Osteoblast (primary cell): Measurements from ENCODE around the gene ACACA. TPM values are rescaled to one million over a fixed set of nuclear protein-coding genes. Genes with fewer than 3 reads are reported as not detected.

Experiments
- DNase-seq: peaks from one replicate; pipeline ENCODE4 v3.0.0; 2011; ENCODE audit warnings: low spot score, mixed read lengths; ENCODE audit not compliant: insufficient read length; ENCODE audit errors: missing footprints
- H2AFZ ChIP-seq: 2 replicates; pipeline ENCODE4 v1.6.0; 2011; ENCODE audit warnings: mild to moderate bottlenecking, low read length
- H3K27ac ChIP-seq: 2 replicates; pipeline ENCODE4 v1.5.1; 2011; ENCODE audit warnings: mild to moderate bottlenecking, low read depth, low read length, moderate library complexity
- H3K27me3 ChIP-seq: 2 replicates; pipeline ENCODE4 v1.6.0; 2012; ENCODE audit warnings: mild to moderate bottlenecking, control low read depth, inconsistent platforms, low read length, moderate library complexity; ENCODE audit not compliant: insufficient read depth
- H3K36me3 ChIP-seq: 2 replicates; pipeline ENCODE4 v1.5.1; 2011; ENCODE audit warnings: mild to moderate bottlenecking, low read length, control low read depth, moderate library complexity; ENCODE audit not compliant: insufficient read depth
- H3K4me1 ChIP-seq: 2 replicates; pipeline ENCODE4 v1.5.1; 2011; ENCODE audit warnings: mild to moderate bottlenecking, low read length, control low read depth, moderate library complexity; ENCODE audit not compliant: insufficient read depth
- H3K4me2 ChIP-seq: 2 replicates; pipeline ENCODE4 v1.6.0; 2011; ENCODE audit warnings: mild to moderate bottlenecking, low read length; ENCODE audit not compliant: insufficient read depth
- H3K4me3 ChIP-seq: fragments of 200-600 bp; sonication (generic); 3 replicates; pipeline ENCODE4 v1.5.1; 2012; ENCODE audit warnings: mild to moderate bottlenecking, low read length, inconsistent platforms; ENCODE audit not compliant: insufficient read depth
- H3K79me2 ChIP-seq: 2 replicates; pipeline ENCODE4 v1.6.0; 2012; ENCODE audit warnings: mild to moderate bottlenecking, low read length, control low read depth, inconsistent platforms; ENCODE audit not compliant: insufficient read depth
- H3K9me3 ChIP-seq: 2 replicates; pipeline ENCODE4 v1.5.1; 2011; ENCODE audit warnings: low read depth, low read length, control low read depth
- H4K20me1 ChIP-seq: 2 replicates; pipeline ENCODE4 v1.6.0; 2012; ENCODE audit warnings: mild to moderate bottlenecking, low read length, control low read depth; ENCODE audit not compliant: insufficient read depth
- CTCF ChIP-seq: IDR thresholded peaks from 2 replicates; pipeline ENCODE4 v1.5.1; 2011; ENCODE audit warnings: mild to moderate bottlenecking, low read depth, low read length, moderate library complexity; ENCODE audit errors: extremely low read depth
- total RNA-seq: library from RNA; depleted of rRNA; stranded (reverse); fragments of >200 nt; gene quantifications from 2 replicates; pipeline ENCODE4 v1.2.3, GENCODE V29; 2012

Gene ACACA
- total RNA-seq, 1 donor, result 78.9 TPM

- no peaks in the 10 kb centered on the region for H3K4me1 ChIP-seq
- H3K4me3 ChIP-seq, result no peak overlapping the region
- no peak overlapping the region for H2AFZ ChIP-seq
- no peak overlapping the region for H3K4me2 ChIP-seq
- TF ChIP-seq CTCF, result no peak
- no peaks in the 10 kb centered on the region for H3K9me3 ChIP-seq
- no peak for DNase-seq
- H3K36me3 ChIP-seq, result peaks cover 19% of the 10 kb centered on the region
- no peaks in the 10 kb centered on the region for H3K27me3 ChIP-seq
- H3K27ac ChIP-seq, result no peak overlapping the region
- no peaks in the 10 kb centered on the region for H3K79me2 ChIP-seq
- no peaks in the 10 kb centered on the region for H4K20me1 ChIP-seq
Measured at GRCh38 chr17:37092071-37092470, 314.6 kb downstream of the ACACA start.

- no peaks in the 10 kb centered on the region for H3K4me1 ChIP-seq
- no peaks in the 10 kb centered on the region for H3K79me2 ChIP-seq
- DNase-seq, result no peak
- H4K20me1 ChIP-seq, result no peaks in the 10 kb centered on the region
- H3K27me3 ChIP-seq, result no peaks in the 10 kb centered on the region
- no peak overlapping the region for H3K27ac ChIP-seq
- no peak overlapping the region for H3K4me2 ChIP-seq
- H3K9me3 ChIP-seq, result no peaks in the 10 kb centered on the region
- H3K4me3 ChIP-seq, result no peak overlapping the region
- H3K36me3 ChIP-seq, result peaks cover 12% of the 10 kb centered on the region
- no peak for TF ChIP-seq CTCF
- no peak overlapping the region for H2AFZ ChIP-seq
Measured at GRCh38 chr17:37090941-37091340, 315.7 kb downstream of the ACACA start.

GRCh38 chr17:37089956-37090355 lies 316.7 kb downstream of the ACACA start:
- no peaks in the 10 kb centered on the region for H3K9me3 ChIP-seq

GRCh38 chr17:37088913-37089312 lies 317.7 kb downstream of the ACACA start:
- TF ChIP-seq CTCF, result peak; percentile 16
- no peaks in the 10 kb centered on the region for H3K9me3 ChIP-seq
- peaks cover 9% of the 10 kb centered on the region for H3K36me3 ChIP-seq
- H4K20me1 ChIP-seq, result no peaks in the 10 kb centered on the region
- H3K4me1 ChIP-seq, result no peaks in the 10 kb centered on the region
- H3K4me3 ChIP-seq, result no peak overlapping the region
- H3K27ac ChIP-seq, result no peak overlapping the region
- H2AFZ ChIP-seq, result no peak overlapping the region
- no peaks in the 10 kb centered on the region for H3K27me3 ChIP-seq
- no peak for DNase-seq
- no peak overlapping the region for H3K4me2 ChIP-seq
- H3K79me2 ChIP-seq, result no peaks in the 10 kb centered on the region

More at GRCh38 chr17:37089956-37090355, 316.7 kb downstream of the ACACA start:
- TF ChIP-seq CTCF, result no peak
- Histone ChIP-seq H3K4me1 (no peaks in the 10 kb centered on the region), H2AFZ (no peak overlapping the region), H3K27ac (no peak overlapping the region), H4K20me1 (no peaks in the 10 kb centered on the region), H3K27me3 (no peaks in the 10 kb centered on the region), H3K36me3 (peaks cover 9% of the 10 kb centered on the region), H3K79me2 (no peaks in the 10 kb centered on the region), H3K4me2 (no peak overlapping the region), H3K4me3 (no peak overlapping the region)
- peak; percentile 69 for DNase-seq
